Stimulated activated naive CD8-positive, alpha-beta T cell treated with anti-CD3 and anti-CD28 coated beads, Interleukin-15, amount 100 ng/mL, for 72 hours (primary cell): Measurements from ENCODE around the gene BCL11A.
A peak's percentile ranks its signal among the peaks of the same experiment; 100 is the strongest.

Source experiments
- ATAC-seq: fragments of 150-1000 bp; cut with Tn5 transposase; 2 replicates; pipeline ENCODE4 v1.10.0; 2021; ENCODE audit warnings: mild to moderate bottlenecking, moderate library complexity
- DNase-seq, 2 donors: peaks; one replicate each; pipeline ENCODE4 v3.0.0; 2021 to 2022
- H3K27ac Mint-ChIP-seq, 2 donors: one replicate each; pipeline ENCODE4 v1.8.0; 2022; ENCODE audit warnings: mild to moderate bottlenecking in 2 of 2, mixed read lengths in 2 of 2, moderate library complexity in 2 of 2
- H3K27me3 Mint-ChIP-seq: one replicate; pipeline ENCODE4 v1.8.0; 2022; ENCODE audit warnings: mixed read lengths
- H3K4me1 Mint-ChIP-seq: one replicate; pipeline ENCODE4 v1.8.0; 2022; ENCODE audit warnings: mild to moderate bottlenecking, mixed read lengths
- H3K4me3 Mint-ChIP-seq, 2 donors: one replicate each; pipeline ENCODE4 v1.8.0; 2022; ENCODE audit warnings: mild to moderate bottlenecking in 2 of 2, mixed read lengths in 2 of 2, moderate library complexity in 1 of 2
- H3K9me3 Mint-ChIP-seq, 2 donors: one replicate each; pipeline ENCODE4 v1.8.0; 2022; ENCODE audit warnings: mixed read lengths in 2 of 2

The BCL11A gene

DNA sequence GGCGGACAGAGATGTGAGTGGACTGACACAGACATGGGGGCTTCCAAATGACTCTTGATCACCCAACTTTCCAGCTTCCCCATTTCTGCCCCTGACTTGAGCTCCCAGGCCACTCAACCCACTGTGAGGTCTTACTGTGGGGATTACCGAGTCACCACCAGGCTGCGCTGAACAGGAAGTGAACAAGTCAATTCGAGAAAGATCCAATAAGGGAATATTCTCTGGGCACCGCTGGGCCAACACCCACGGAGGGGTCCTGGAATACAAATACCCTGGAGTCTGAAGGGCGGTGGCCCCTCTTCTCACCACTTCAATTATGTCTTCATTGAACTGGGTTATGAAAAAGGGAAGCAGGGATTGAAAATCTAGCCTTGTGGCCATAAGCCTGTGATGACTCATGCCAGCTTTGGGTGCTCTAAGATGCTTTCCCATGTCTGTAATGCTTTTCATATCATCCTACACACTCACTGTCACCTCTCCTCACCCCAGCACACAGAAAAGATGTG lies 37.7 kb downstream of the BCL11A start:
- peaks cover 24% of the 10 kb centered on the region for H3K4me1 Mint-ChIP-seq
- peak overlapping the region in 1 of 2 donors; percentile 19 for H3K4me3 Mint-ChIP-seq
- no peak overlapping the region for H3K27ac Mint-ChIP-seq
- peak; percentile 21 to 35 for DNase-seq
- ATAC-seq, result peak; percentile 87
- H3K9me3 Mint-ChIP-seq, result no peaks in the 10 kb centered on the region
- peaks cover 56% of the 10 kb centered on the region for H3K27me3 Mint-ChIP-seq

DNA sequence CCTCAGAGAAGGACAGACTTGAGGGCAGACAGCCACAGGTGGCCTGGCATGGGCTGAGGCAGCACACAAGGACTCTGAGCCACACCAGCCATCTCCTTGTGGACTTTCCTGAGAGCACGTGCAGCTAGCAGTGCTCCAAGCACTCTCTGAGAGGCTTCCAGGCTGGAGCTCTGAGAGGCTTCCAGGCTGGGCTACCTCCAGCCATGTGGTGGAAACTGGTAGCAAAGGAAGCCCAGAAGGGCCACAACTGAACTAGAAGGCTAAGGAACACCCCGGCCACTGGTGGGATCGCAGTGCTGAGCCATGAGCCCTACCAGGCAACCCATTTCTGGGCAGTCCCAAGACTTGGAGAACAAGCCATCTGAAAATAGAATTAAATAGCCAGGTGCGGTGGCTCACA lies 39.5 kb downstream of the BCL11A start:
- H3K27ac Mint-ChIP-seq, result no peak overlapping the region
- no peaks in the 10 kb centered on the region for H3K9me3 Mint-ChIP-seq
- peaks cover 70% of the 10 kb centered on the region for H3K27me3 Mint-ChIP-seq

DNA sequence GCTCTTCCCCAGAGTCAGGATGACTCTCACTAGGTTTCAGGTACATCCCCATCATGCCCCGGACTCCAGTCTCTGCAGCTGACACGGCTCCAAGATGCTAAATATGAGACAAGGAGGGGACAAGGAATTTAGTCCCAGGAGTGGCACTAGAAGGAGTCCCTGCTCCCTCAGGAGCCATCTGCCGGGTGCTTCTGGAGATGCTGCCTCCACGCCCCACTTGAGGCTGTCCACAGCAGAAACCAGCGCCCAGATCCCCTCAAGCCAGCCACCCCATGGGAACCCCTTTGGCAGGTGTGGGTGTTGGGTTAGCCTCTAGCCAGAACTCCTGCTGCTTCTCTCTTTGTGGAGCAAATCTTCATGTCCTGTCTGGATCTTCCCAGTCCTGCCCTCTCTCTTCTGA lies 40.3 kb downstream of the BCL11A start:
- H3K27ac Mint-ChIP-seq, result no peak overlapping the region
- peaks cover 20% of the 10 kb centered on the region for H3K4me1 Mint-ChIP-seq
- ATAC-seq, result no peak

More for the DNA sequence above, 39.5 kb downstream of the BCL11A start:
- Mint-ChIP-seq H3K4me3 (no peak overlapping the region), H3K4me1 (peaks cover 24% of the 10 kb centered on the region)
- no peak for DNase-seq
- ATAC-seq, result no peak

DNA sequence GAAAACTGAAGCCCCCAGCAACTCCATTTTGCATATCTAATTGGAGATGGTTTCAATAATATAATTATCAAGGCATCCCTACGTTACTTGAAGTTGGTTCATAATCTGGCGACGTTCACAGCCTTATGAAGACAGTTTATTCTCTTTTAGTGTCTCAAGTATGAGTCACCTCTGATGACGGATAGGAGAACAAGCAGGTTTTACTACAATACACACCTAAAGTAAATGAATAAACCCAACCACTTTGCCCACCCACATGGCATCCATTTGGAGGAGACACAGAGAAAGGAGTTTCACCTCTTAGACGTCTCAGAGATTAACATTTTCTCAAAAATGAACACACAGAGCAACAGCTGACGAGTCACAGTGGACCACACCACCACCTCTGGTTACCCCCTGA lies 40.8 kb downstream of the BCL11A start:
- ATAC-seq, result no peak
- peaks cover 20% of the 10 kb centered on the region for H3K4me1 Mint-ChIP-seq
- H3K9me3 Mint-ChIP-seq, result no peaks in the 10 kb centered on the region
- H3K27ac Mint-ChIP-seq, result no peak overlapping the region
- peaks cover 71% of the 10 kb centered on the region for H3K27me3 Mint-ChIP-seq
- DNase-seq, result no peak
- no peak overlapping the region for H3K4me3 Mint-ChIP-seq

More for the DNA sequence above, 40.3 kb downstream of the BCL11A start:
- no peak for DNase-seq
- H3K4me3 Mint-ChIP-seq, result no peak overlapping the region
- H3K9me3 Mint-ChIP-seq, result no peaks in the 10 kb centered on the region
- peaks cover 66% of the 10 kb centered on the region for H3K27me3 Mint-ChIP-seq

DNA sequence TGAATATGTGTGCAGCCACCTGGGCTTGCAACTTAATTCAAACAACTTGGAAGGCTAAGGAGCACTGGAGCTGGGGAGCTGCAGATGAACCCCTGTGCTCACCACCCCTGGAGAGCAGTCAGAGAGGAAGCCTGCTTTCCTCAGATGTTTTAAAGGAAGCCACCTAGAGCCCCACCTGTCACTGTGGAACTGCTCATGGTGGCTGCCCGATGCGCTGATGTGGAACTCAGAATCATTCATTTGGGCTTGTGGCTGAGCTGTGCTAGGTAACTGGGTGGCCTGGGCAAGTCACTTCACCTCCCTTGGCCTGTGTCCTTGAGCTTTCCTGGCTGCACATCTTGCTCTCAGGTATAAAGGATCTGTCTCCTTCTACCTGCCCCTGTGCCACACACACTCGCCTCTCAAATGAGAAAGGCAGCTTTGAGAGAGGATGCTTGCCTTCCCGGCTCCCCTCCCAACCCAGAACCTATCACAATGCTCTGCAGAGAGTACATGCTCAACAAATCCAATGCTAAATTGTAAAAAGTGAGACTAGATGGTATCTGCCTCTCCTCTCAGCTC lies 41.3 kb downstream of the BCL11A start:
- no peak overlapping the region for H3K27ac Mint-ChIP-seq
- H3K4me3 Mint-ChIP-seq, result no peak overlapping the region
- ATAC-seq (no peak), DNase-seq (no peak)
- H3K9me3 Mint-ChIP-seq, result no peaks in the 10 kb centered on the region
- peaks cover 71% of the 10 kb centered on the region for H3K27me3 Mint-ChIP-seq
- peaks cover 20% of the 10 kb centered on the region for H3K4me1 Mint-ChIP-seq

DNA sequence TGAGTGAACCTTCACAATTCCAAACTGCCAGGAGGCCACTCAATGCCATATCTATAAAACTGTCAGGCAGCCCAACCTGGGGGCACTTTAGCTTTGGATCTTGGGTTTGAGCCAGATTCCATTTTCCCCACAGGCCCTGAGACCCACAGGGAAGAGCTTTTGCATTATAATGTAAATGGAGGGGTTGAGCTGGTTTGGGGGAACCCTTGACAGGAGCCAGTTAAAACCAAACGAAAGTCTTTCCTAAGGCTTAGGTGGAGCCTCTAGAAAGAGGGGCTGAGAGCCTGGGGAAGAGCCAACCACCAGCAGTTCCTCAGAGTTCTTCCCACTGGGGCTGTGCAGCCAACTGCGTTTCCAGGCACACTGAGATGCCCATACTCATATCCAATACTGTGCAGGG lies 42.7 kb downstream of the BCL11A start:
- peaks cover 60% of the 10 kb centered on the region for H3K27me3 Mint-ChIP-seq
- H3K4me1 Mint-ChIP-seq, result peaks cover 9% of the 10 kb centered on the region
- H3K27ac Mint-ChIP-seq, result no peak overlapping the region
- H3K4me3 Mint-ChIP-seq, result no peak overlapping the region
- no peaks in the 10 kb centered on the region for H3K9me3 Mint-ChIP-seq
- DNase-seq, result no peak
- ATAC-seq, result no peak

DNA sequence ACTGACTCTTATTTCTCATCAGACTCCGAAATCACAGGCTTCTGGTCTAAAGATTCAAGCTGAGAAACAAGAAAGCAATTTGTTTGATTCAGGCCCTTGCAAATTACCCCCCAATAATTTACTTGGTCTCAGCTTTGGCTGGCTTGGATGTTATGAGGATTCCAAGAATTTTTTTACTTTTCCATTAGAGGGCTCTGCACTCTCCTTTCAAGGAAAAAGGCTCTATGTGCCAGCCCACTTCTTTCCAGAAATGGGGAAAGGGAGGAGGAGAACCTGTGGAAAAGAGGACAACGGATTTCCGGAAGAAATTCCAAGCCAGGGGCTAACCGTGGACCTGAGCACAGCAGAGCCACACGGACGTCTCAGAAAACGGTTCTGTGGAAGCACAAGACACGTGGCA lies 44.4 kb downstream of the BCL11A start:
- DNase-seq (no peak), ATAC-seq (no peak)
- Mint-ChIP-seq H3K4me3 (no peak overlapping the region), H3K4me1 (no peaks in the 10 kb centered on the region), H3K9me3 (no peaks in the 10 kb centered on the region), H3K27me3 (peaks cover 63% of the 10 kb centered on the region), H3K27ac (no peak overlapping the region)

DNA sequence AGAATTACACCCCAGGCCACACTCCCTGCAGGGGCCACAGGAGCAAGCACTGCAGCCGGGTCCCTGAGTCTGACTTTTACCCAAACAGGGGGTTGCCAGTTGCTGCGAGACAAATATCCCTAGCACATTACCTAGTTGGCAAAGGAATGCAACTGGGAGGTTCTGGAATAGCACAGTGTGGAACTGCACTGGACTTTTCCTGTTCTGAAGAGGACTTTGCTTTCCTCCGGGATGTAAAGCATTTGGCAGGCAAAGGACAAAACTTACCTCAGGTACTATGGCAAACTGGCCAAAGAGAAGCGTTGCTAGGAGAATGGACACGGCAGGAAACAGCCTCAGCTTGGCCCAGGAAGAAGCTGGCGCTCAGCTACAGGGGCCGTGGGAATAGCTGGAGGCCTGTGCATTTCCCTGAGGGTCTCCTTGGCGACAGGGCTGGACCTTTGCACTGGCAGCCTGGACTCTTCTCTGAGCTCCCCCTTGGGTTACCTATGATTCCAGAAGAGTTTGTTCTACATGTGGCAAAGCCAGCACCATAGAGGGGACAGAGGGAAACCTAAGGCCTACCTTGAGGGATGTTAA lies 45.0 kb downstream of the BCL11A start:
- ATAC-seq, result no peak
- Mint-ChIP-seq H3K27ac (no peak overlapping the region), H3K4me3 (no peak overlapping the region), H3K9me3 (no peaks in the 10 kb centered on the region), H3K4me1 (no peaks in the 10 kb centered on the region), H3K27me3 (peaks cover 58% of the 10 kb centered on the region)
- no peak for DNase-seq

DNA sequence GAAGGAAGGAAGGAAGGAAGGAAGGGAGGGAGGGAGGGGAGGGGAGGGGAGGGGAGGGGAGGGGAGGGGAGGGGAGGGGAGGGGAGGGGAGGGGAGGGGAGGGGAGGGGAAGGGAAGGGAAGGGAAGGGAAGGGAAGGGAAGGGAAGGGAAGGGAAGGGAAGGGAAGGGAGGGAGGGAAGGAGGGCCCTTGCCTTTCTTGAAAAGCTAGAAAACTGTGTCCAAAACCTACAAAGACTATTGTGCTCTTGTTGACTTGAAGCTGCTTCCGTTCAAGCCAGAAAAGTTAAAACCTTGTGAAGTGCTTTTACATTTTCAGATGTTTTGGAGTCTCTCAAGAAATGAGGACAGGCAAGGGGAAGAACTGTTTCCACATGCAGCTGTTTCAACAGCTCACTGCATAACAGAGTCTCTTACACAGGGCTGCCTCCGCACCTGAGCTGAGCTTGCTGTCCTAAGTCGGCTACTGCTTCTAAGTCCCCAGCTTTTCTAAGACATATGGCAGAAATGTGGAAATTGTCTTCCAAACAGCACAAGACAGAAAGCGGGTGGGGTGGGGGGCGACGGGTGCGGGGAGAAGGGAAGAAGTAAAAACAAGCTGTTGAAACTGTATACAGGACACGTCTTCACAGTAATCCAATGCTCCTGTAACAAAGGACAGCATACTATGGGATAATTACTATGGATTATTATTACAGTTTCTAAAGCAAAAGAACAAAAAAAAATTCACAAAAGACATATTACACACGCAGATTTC lies 46.1 kb downstream of the BCL11A start:
- peaks cover 47% of the 10 kb centered on the region for H3K27me3 Mint-ChIP-seq
- H3K27ac Mint-ChIP-seq, result no peak overlapping the region
- no peak for ATAC-seq

DNA sequence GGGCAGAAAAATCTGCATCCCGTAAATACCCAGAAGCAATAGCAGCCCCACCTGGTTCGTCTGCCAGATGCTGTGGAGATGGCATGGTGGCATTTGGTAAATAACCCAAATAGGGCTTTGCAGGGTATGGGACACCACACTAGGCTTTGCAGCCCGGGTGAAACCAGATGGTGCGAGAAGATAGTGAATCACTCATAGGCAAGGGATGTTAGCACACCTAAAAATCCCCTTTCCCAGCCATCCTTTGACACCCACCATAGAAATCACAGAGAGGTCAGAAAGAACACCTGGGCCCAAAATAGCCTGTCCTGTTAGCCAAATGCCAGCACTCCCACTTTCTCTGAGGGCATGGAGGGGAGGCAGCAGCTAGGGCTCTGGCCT lies 47.6 kb downstream of the BCL11A start:
- H3K27ac Mint-ChIP-seq, result no peak overlapping the region
- DNase-seq (no peak), ATAC-seq (peak; percentile 34)
- H3K4me1 Mint-ChIP-seq, result no peaks in the 10 kb centered on the region
- no peak overlapping the region for H3K4me3 Mint-ChIP-seq
- H3K27me3 Mint-ChIP-seq, result peaks cover 36% of the 10 kb centered on the region
- no peaks in the 10 kb centered on the region for H3K9me3 Mint-ChIP-seq

More for the DNA sequence above, 46.1 kb downstream of the BCL11A start:
- no peaks in the 10 kb centered on the region for H3K4me1 Mint-ChIP-seq
- no peak for DNase-seq
- H3K4me3 Mint-ChIP-seq, result no peak overlapping the region
- H3K9me3 Mint-ChIP-seq, result no peaks in the 10 kb centered on the region

DNA sequence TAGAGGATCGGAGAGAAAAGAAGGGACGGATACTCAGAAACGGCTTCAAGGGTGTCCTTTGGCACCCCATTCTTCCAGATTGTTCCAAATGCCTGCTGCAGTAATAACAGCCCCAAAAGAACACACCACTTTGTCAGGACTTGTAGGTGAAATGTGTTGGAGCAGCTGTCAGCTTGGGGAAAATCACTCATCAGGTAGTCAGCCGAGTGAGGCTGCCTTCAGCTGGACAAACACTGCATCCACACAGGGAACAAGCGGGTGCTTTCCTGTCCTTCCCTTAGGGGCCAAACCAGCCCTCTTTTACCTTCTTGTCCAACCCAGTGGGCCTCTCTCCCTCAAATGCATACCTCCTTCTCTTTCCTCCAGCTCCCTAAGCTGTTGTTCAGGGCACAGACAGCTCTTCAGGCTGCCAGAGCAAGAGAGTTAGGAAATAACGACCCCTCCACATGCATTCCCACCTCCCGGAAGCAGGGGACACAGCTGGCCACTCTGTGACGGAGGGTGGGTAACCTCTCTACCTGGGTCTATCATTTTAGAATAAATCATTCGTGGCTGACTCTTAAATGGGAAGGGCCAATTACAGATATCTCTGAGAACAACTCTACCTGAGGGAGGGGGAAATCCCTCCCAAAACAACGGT lies 48.1 kb downstream of the BCL11A start:
- no peaks in the 10 kb centered on the region for H3K4me1 Mint-ChIP-seq
- no peak for DNase-seq
- no peak for ATAC-seq
- H3K4me3 Mint-ChIP-seq, result no peak overlapping the region
- H3K27me3 Mint-ChIP-seq, result peaks cover 32% of the 10 kb centered on the region
- H3K9me3 Mint-ChIP-seq, result no peaks in the 10 kb centered on the region
- H3K27ac Mint-ChIP-seq, result no peak overlapping the region

DNA sequence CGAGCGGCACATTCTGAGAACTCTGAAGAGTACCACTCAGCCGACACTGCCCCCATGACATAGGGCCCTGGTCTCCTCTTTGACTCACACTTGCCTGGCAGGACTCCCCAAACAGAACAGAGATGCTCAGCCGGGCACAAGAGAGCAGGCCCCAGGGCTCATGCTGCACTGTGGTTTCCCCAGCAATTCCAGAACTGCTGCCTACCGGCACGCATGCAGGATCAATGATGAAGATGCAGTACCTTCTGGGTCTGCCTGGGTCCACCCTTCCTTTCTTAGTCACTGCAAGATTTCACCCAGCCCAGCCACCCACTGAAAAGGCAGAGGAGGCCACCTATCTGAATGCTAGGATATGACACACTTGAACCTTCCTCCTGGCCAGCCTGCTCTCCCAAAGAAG lies 49.4 kb downstream of the BCL11A start:
- Mint-ChIP-seq H3K27me3 (peaks cover 21% of the 10 kb centered on the region), H3K4me3 (no peak overlapping the region), H3K9me3 (no peaks in the 10 kb centered on the region), H3K4me1 (peaks cover 3% of the 10 kb centered on the region), H3K27ac (no peak overlapping the region)
- ATAC-seq, result no peak
- DNase-seq, result no peak

DNA sequence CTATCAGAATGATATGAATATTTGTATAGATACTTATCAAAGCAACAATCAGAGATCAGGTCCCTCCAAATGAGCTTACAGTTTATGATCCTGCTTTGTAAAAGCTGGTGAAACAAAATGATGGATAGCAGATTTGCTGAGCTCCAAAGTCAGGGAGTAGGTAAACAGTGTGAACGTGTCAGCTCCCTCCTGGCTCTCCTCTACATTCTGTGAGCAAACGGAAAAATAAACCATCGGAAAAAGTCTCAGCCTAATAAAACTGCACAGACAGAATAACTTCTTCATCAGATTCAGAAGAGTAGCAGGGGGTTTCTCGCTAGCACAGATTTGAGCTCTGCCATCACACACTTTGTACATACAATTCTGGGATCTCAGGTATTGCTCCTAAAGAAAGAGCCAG lies 51.3 kb downstream of the BCL11A start:
- Mint-ChIP-seq H3K4me3 (no peak overlapping the region), H3K4me1 (peaks cover 16% of the 10 kb centered on the region), H3K27me3 (peaks cover 13% of the 10 kb centered on the region), H3K9me3 (no peaks in the 10 kb centered on the region), H3K27ac (no peak overlapping the region)
- ATAC-seq, result no peak
- no peak for DNase-seq

DNA sequence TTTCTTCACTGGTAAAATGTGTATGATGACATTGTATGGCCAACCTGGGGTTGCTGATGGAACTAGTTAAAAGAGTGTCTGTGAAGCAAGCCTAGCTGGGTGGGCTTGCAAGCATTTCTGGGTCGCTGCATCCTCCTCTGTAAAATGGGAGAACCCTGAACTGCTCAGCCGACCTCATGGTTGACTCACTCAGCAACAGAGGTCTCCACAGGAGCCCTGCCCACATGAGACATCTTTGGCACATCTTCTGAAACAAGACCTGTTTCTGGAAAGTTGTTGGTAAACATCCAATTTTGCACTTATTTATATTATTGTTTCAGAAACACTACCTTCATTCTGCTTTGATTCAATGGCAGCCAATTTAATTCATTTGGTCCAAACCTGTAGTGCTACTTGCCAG lies 52.6 kb downstream of the BCL11A start:
- DNase-seq (no peak), ATAC-seq (no peak)
- Mint-ChIP-seq H3K4me3 (no peak overlapping the region), H3K4me1 (peaks cover 16% of the 10 kb centered on the region), H3K27me3 (peaks cover 13% of the 10 kb centered on the region), H3K9me3 (no peaks in the 10 kb centered on the region), H3K27ac (no peak overlapping the region)

DNA sequence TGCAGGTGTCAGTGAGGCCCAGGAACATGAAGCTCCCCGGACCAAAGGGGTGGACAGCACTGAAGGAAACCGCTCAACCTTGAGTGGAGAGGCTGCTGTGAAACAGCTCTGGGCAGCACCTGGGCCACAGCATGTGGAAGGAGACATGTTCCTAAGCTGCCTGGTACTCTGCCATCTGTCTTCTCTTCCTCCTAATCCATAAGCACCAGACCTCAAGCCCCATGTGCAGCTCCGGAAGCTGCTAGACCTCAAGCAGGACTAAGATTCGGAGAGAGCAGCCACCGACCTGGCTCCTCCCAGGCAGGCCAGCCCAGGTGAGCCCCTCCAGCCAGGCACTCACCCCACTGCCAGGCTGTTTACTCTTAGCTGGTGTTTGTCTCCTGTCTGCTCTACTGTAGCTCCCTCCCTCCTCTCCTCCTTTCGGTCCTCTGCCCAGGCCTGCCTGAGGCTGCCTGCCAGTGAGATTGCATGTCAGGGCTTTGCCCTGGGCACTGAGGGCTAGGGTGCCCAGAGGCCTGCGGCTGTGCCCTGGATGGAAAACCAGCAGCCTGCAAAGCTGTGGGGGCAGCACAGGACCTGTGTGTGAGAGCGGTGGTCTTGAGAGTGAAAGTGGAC lies 53.7 kb downstream of the BCL11A start:
- DNase-seq (no peak), ATAC-seq (no peak)
- Mint-ChIP-seq H3K4me1 (peaks cover 16% of the 10 kb centered on the region), H3K9me3 (no peaks in the 10 kb centered on the region), H3K4me3 (no peak overlapping the region), H3K27ac (peak overlapping the region; percentile 69 to 94), H3K27me3 (peaks cover 2% of the 10 kb centered on the region)
